ENCODE results near the gene ITGAL.

ITGAL gene

GRCh38 chr16:30548416-30549253, 76.1 kb downstream of the ITGAL start:
- no peak for DNase-seq

DNA sequence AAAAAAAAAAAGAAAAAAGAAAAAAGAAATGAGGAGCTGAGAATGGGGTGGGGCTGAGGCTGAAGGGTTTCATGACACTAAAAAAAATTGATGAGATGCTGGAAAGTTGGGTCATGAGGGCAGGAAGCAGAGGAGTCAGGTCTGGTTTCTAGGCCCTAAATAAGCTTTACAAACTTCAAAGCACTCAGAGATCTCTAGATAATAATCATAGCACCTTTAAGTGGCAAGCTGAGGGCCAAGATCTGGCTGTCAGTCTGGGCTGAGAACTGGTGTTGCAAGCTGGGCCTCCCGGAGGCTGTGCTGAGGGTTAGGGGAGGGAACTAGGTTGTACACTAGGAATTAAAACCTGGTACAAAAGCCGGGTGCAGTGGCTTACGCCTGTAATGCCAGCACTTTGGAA, 79.2 kb downstream of the ITGAL start:
- peak; percentile 65 to 89 for DNase-seq

DNA sequence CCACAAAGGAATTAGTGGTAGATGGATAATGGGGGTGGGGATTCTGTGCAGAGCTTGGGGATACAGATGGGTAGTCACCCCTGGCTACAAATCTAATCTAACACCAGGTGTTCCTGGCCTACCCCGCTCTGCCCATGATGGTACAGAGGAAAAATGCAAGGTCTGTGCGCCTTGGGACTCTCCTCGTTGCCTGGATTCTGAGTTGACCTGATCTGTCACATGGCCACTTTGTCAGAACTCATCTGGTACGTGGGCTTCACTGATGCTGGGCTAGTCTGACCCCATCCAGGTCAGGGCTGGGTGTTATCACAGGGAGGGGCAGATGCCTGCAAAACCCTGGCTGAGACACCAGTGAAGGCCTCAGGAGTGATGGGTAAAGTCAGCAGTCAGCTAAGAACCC, 80.4 kb downstream of the ITGAL start:
- no peak for DNase-seq

DNA sequence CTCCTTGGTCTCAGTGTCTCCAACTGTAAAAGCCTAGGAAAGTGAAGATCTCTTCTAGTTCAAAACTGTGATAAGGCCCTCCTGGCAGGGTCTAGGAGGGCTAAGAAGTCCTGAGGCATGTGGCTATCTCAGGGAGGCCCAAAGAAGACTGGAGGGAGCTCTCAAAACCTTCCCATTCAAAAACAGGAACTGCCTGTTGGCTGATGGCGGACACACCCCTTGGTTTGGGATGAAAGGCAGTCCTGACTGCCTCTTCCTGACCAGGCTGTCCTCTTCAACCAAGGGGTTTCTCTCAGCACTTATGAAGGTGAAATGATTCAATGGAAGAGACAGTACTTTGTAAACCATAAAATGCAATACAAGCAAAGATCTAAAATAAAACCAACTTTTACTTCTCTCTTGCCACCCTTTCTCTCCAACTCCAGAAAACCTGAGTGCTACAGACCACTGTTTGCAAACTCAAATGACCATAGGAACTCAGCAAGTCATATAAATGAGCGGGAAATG, 80.9 kb downstream of the ITGAL start:
- no peak for DNase-seq

DNA sequence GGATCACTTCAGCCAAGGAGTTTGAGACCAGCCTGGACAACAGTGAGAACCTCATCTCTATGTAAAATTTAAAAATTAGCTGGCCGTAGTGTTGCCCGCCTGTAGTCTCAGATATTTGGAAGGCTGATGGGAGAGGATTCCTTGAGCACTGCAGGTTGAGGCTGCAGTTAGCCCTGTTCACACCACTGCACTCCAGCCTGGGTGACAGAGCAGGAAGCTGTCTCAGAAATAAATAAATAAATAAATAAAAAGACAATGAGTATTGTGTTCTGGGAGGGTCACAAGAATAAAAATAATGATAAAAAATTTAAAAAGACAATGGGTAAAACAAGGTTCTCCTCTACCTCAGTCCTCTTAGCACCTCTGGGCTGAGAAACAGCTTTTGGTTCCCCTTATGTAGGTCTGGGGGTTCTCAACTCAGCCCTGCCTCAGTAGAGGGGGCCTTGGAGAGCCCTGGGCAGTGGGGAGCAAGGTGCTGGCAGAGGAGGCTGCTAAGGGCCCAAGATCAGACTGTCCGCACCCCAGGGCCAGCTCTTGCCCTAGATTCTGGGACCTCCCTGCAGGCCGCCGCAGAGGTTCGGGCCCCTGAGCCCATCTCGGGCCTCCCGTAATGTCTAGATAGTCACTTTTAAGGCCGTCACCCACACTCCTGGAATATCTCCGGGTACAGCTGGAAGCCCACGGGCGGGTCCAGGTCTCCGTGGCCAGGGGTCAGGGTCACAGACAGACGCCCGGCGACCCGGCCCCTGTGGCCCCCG, 82.2 kb downstream of the ITGAL start:
- DNase-seq = no peak

DNA sequence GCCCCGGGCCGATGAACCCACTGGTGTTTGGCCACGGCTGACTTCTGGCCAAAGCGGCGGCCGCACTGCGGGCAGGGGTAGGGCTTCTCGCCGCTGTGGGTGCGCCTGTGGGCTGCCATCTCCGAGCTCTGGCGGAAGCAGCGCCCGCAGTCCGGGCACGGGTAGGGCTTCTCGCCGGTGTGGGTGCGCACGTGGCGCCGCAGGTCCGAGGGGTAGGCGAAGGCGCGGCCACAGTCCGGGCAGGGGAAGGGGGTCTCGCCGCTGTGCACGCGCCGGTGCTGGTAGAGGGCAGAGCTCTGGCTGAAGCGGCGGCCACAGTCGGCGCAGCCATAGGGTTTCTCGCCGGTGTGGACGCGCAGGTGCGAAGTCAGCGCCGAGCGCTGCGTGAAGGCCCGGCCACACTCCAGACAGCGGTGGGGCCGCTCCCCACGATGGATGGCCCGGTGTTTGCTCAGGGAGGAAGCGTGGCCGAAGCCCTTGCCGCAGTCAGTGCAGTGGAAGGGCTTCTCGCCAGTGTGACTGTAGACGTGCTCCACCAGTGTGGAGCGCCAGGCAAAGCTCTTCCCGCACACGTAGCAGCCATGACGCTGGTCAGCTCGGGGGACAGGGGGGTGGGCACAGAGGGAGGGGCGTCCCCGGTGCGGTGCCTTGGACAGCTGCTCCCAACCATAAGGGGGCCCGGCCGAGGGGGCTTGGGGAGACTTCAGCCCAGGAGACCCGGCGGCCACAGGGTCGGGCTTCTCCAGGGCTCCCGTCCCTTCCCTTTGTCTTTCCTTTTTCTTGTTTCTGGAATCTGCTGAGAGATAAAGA, 83.0 kb downstream of the ITGAL start:
- DNase-seq = no peak

- no peak for DNase-seq
These were observed 83.6 kb downstream of the ITGAL start for GRCh38 chr16:30556125-30556473.

DNA sequence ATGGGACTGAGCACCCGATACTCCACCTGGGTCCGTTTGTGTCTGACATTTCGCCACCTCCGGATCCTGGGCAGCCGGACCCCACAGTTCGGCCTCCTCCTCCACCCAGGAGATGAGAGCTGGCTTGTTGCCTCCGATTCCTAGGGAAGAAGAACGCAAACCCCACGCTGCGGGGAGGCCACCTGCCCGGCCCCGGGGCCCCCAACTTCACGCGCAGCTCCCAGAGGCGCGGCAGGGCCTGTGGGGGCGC, 85.1 kb downstream of the ITGAL start:
- DNase-seq = no peak

GRCh38 chr16:30557957-30558788, 85.6 kb downstream of the ITGAL start, which contains the start of gene ZNF764:
ZNF764 (minus strand) TSS chr16:30558374; CDS start chr16:30558182, 192 bp downstream.
- DNase-seq = peak; percentile 99

- no peak for DNase-seq
These were observed 86.3 kb downstream of the ITGAL start for GRCh38 chr16:30558789-30559377.

DNA sequence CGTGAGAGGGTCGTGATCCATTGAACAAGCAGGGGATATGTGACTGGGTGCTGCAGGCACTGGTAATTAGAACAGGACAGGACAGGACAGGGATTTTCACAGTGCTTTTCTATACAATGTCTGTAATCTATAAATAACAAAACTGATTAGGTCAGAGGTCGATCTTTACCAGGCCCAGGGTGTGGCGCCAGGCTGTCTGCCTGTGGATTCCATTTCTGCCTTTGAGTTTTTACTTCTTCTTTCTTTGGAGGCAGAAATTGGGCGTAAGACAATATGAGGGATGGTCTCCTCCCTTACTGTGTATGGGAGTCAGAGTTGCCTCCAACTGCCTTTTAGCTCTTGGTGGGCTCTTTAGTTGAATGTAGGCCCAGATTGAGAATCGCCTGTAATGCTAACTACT, 87.1 kb downstream of the ITGAL start:
- peak in 1 of 2 donors; percentile 23 for DNase-seq

DNA sequence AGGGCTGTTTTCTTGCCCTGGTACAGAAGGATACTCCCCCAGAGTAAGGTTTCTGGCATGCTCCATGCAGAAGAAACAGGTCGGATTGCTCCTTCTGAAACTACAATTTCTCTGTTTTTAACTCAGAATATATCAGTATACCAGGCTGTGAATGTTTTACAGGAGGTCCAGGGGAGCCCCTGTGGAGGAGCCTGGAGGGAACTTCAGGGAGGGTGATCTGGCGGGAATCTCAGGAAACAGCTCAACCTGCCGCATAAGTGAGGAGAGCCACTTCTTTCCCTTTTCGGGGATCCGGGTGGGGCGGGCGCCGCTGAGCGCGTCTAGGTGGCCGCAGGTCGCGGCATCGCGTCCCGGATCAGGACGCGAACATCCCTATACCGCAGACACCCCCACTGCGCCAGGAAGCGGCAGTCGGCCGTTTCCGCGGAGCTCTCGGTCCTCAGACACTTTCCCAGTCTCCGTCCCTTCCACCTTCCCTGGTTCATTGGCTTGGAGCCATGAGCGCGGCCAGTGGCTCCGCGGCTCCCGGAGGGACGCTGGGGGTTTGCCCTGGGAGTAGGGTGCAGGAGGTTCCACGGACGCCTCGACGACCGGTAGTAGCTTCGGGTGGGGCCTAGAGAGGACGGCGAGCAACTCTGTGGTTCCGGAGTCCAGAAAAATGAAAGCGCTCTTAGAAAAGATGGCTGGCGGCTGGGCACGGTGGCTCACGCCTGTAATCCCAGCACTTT, 88.7 kb downstream of the ITGAL start:
- DNase-seq = peak; percentile 37 to 41

GRCh38 chr16:30562021-30562420, 89.5 kb downstream of the ITGAL start:
- no peak for DNase-seq

DNA sequence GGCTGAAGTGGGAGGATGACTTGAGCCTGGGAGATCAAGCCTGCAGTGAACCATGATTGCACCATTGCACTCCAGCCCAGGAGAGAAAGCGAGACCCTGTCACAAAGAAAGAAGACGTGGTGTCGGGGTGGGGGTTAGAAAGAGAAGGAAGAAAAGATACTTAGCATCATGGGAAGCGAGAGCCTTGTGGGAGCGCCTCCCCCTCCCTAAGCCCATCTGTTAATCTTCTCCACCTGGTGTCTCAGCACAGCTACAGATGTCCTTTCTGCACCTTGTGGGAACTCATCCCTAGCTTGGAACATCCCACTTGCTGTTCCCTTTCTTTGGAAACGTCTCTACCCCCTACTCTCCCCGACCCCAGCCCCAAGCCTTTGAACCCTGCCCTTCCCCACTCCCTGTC, 93.0 kb downstream of the ITGAL start:
- DNase-seq = no peak

- no peak for DNase-seq
These were observed 93.4 kb downstream of the ITGAL start for GRCh38 chr16:30565984-30566383.

DNA sequence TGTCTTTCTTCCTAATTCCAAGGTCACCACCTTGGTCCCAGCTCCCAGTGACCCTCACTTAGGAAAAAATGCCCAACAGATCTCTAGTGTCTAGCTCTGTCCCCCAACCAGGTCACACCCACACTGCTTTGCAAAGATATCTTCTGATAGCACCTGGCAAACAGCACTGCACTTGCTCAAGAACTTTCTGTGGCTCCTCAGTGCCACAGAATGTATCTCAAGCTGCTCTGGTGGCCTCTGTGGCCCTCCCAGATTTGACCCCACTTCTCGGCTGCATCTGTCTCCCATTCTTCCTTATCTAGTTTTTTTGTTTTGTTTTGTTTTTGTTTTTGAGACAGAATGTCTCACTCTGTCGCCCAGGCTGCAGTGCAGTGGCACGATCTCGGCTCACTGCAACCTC, 94.0 kb downstream of the ITGAL start:
- DNase-seq = no peak

DNA sequence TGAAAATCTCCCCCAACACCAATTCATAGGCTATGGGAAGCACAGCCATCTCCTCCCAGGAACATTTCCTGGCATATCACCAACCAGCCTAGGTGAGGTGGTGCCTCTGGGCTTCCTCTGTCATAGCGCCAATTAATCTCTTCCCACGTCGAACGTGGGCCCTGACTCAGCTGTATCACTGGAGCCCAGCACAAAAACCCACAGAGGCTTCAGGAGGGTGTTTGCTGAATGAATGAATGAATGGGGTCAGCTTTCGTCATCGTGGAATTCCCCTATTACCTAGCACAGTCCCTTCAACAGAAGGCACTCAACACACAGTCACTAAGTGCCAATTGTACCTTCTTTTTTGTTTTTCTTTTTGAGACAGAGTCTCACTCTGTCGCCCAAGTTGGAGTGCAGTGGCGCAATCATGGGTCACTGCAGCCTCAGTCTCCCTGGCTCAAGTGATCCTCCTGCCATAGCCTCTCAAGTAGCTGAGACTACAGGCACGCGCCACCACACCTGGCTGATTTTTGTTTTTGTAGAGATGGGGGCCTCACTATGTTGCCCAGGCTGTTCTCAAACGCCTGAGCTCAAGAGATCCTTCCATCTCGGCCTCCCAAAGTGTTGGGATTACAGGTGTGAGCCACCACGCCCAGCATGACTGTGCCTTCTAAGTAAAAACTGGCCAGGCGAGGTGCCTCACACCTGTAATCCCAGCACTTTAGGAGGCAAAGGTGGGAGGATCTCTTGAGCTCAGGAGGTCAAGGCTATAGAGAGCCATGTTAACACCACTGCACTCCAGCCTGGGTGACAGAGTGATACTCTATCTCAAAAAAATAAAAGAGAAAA, 94.8 kb downstream of the ITGAL start:
- peak; percentile 64 to 66 for DNase-seq

- peak; percentile 70 to 78 for DNase-seq
These were observed 95.6 kb downstream of the ITGAL start for GRCh38 chr16:30567991-30568638.

- no peak for DNase-seq
These were observed 96.7 kb downstream of the ITGAL start for GRCh38 chr16:30569281-30569680.
